GM23338 (cell line): Measurements from ENCODE around the gene ABCA4.

Source experiments
- CREB1 ChIP-seq: fragments of 250-450 bp; sonication (Bioruptor Pico); IDR thresholded peaks from 2 replicates; pipeline ENCODE4 v1.5.0; 2020; ENCODE audit warnings: low read depth, mild to moderate bottlenecking, moderate library complexity
- ETS1 ChIP-seq: IDR thresholded peaks from 2 replicates; pipeline ENCODE4 v1.6.1; 2016; ENCODE audit warnings: antibody characterized with exemption
- EZH2 ChIP-seq: fragments of 200-600 bp; sonication (generic); IDR thresholded peaks from one replicate; pipeline ENCODE4 v1.8.0; 2017; ENCODE audit warnings: antibody characterized with exemption, mild to moderate bottlenecking, low read depth; ENCODE audit not compliant: unreplicated experiment
- EZH2phosphoT487 ChIP-seq: fragments of 200-600 bp; sonication (generic); IDR thresholded peaks from one replicate; pipeline ENCODE4 v1.8.1; 2018; ENCODE audit warnings: antibody characterized with exemption; ENCODE audit not compliant: unreplicated experiment
- NANOG ChIP-seq: IDR thresholded peaks from 2 replicates; pipeline ENCODE4 v1.6.1; 2016; ENCODE audit warnings: antibody characterized with exemption, borderline replicate concordance
- POLR2AphosphoS5 ChIP-seq: IDR thresholded peaks from 2 replicates; pipeline ENCODE4 v1.6.1; 2016; ENCODE audit warnings: antibody characterized with exemption, low read depth
- REST ChIP-seq: IDR thresholded peaks from one replicate; pipeline ENCODE4 v1.6.1; 2018; ENCODE audit warnings: antibody characterized with exemption; ENCODE audit not compliant: unreplicated experiment
- ZNF114 ChIP-seq: fragments of 250-450 bp; sonication (Bioruptor Pico); IDR thresholded peaks from 2 replicates; pipeline ENCODE4 v1.5.0; 2020; ENCODE audit warnings: mild to moderate bottlenecking, moderate library complexity
- ZNF331 ChIP-seq: fragments of 250-450 bp; sonication (Bioruptor Pico); IDR thresholded peaks from 2 replicates; pipeline ENCODE4 v1.5.0; 2020; ENCODE audit warnings: low read depth, mild to moderate bottlenecking, moderate library complexity
- TF ChIP-seq, protein P1 (sequence below), 2 experiments: fragments of 200-600 bp in 1 of 2; sonication (generic) in 1 of 2; conservative IDR thresholded peaks; 2 replicates each; pipeline versions ENCODE4 v1.5.1 to v1.6.1; 2016 to 2017; ENCODE audit warnings: antibody characterized with exemption in 2 of 2, low read depth in 2 of 2, mild to moderate bottlenecking in 2 of 2, moderate library complexity in 1 of 2

GRCh38 chr1:94069919-94070285, 51.0 kb downstream of the ABCA4 start:
- TF ChIP-seq, protein P1, sequence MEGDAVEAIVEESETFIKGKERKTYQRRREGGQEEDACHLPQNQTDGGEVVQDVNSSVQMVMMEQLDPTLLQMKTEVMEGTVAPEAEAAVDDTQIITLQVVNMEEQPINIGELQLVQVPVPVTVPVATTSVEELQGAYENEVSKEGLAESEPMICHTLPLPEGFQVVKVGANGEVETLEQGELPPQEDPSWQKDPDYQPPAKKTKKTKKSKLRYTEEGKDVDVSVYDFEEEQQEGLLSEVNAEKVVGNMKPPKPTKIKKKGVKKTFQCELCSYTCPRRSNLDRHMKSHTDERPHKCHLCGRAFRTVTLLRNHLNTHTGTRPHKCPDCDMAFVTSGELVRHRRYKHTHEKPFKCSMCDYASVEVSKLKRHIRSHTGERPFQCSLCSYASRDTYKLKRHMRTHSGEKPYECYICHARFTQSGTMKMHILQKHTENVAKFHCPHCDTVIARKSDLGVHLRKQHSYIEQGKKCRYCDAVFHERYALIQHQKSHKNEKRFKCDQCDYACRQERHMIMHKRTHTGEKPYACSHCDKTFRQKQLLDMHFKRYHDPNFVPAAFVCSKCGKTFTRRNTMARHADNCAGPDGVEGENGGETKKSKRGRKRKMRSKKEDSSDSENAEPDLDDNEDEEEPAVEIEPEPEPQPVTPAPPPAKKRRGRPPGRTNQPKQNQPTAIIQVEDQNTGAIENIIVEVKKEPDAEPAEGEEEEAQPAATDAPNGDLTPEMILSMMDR (conservative IDR thresholded peaks at IDR 0.05; ENCODE audit: low read depth in 2 of 2), result no peak
- TF ChIP-seq POLR2AphosphoS5 (no peak), EZH2 (no peak), REST (no peak), ZNF331 (no peak), EZH2phosphoT487 (no peak), NANOG (no peak), CREB1 (no peak), ZNF114 (CRISPR knock-in tag) (no peak), ETS1 (no peak)
